HG03432 (cell line): Measurements from ENCODE around the gene SETD1B.

Experiments used
- ATAC-seq: cut with Tn5 transposase; IDR thresholded peaks from one replicate; pipeline ENCODE4 v1.9.1; 2021; ENCODE audit warnings: mild to moderate bottlenecking, moderate library complexity; ENCODE audit not compliant: unreplicated experiment

Gene SETD1B

GRCh38 chr12:121806546-121807423 lies 3.0 kb downstream of the SETD1B start:
- no peak for ATAC-seq

GRCh38 chr12:121807642-121808347 lies 4.0 kb downstream of the SETD1B start:
- no peak for ATAC-seq

- no peak for ATAC-seq
These were observed 4.8 kb downstream of the SETD1B start for GRCh38 chr12:121808623-121809022.

- no peak for ATAC-seq
These were observed 5.9 kb downstream of the SETD1B start for GRCh38 chr12:121809712-121810116.

- no peak for ATAC-seq
These were observed 6.5 kb downstream of the SETD1B start for GRCh38 chr12:121810234-121810817.

- no peak for ATAC-seq
These were observed 7.1 kb downstream of the SETD1B start for GRCh38 chr12:121810833-121811433.

GRCh38 chr12:121811434-121812319 lies 7.9 kb downstream of the SETD1B start:
- ATAC-seq, result peak; percentile 76

- ATAC-seq, result peak; percentile 32
These were observed 8.6 kb downstream of the SETD1B start for GRCh38 chr12:121812320-121812871.

GRCh38 chr12:121812921-121813896 lies 9.4 kb downstream of the SETD1B start:
- ATAC-seq, result no peak

- ATAC-seq, result no peak
These were observed 10.1 kb downstream of the SETD1B start for GRCh38 chr12:121813951-121814350.

- no peak for ATAC-seq
These were observed 10.8 kb downstream of the SETD1B start for GRCh38 chr12:121814429-121815119.

- ATAC-seq, result no peak
These were observed 11.5 kb downstream of the SETD1B start for GRCh38 chr12:121815263-121815662.

- no peak for ATAC-seq
These were observed 13.3 kb downstream of the SETD1B start for GRCh38 chr12:121816925-121817647.

GRCh38 chr12:121817648-121818043 lies 13.8 kb downstream of the SETD1B start:
- ATAC-seq, result no peak

- no peak for ATAC-seq
These were observed 15.6 kb downstream of the SETD1B start for GRCh38 chr12:121819212-121819949.

- no peak for ATAC-seq
These were observed 16.2 kb downstream of the SETD1B start for GRCh38 chr12:121820056-121820455.
